ENCODE results near the gene TMEM123.

TMEM123 gene

GRCh38 chr11:102347462-102348370 is 104.8 kb downstream of the TMEM123 start:
- DNase-seq = peak; percentile 82

- peak; percentile 97 for DNase-seq
Measured at GRCh38 chr11:102346748-102347461, 105.7 kb downstream of the TMEM123 start, which contains the start of gene BIRC2. BIRC2 (plus strand) TSS chr11:102347214; CDS start chr11:102349855, 2,641 bp downstream.

- no peak for DNase-seq
Measured at GRCh38 chr11:102346456-102346747, 106.2 kb downstream of the TMEM123 start.

Measured in KG1 (cell line).